ENCODE data around the gene LST1.

DNA sequence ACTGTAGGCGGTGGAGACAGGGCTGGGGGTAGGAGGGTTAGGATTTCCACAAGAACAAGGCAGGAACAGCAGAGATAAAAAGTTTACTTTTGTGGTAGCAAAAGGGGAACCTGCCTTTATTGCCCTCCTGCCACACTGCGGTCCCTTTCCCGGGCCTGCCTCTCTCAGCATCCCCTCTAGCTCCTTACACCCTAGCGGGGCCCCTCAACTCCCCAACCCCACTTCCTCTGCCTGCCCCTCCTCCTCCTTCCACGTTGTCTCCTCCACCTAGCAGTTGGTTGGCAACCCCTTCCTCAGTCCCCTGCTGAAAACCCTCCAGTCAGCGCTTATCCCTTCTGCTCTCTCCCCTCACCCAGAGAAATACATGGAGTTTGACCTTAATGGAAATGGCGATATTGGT, 29.7 kb downstream of the LST1 start:
- TF ChIP-seq, protein P1, sequence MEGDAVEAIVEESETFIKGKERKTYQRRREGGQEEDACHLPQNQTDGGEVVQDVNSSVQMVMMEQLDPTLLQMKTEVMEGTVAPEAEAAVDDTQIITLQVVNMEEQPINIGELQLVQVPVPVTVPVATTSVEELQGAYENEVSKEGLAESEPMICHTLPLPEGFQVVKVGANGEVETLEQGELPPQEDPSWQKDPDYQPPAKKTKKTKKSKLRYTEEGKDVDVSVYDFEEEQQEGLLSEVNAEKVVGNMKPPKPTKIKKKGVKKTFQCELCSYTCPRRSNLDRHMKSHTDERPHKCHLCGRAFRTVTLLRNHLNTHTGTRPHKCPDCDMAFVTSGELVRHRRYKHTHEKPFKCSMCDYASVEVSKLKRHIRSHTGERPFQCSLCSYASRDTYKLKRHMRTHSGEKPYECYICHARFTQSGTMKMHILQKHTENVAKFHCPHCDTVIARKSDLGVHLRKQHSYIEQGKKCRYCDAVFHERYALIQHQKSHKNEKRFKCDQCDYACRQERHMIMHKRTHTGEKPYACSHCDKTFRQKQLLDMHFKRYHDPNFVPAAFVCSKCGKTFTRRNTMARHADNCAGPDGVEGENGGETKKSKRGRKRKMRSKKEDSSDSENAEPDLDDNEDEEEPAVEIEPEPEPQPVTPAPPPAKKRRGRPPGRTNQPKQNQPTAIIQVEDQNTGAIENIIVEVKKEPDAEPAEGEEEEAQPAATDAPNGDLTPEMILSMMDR (conservative IDR thresholded peaks at IDR 0.05 in 1 of 2, IDR thresholded peaks at IDR 0.05 in 1 of 2; ENCODE audit: low read depth in 1 of 2, low read length in 2 of 2), result no peak
- no peak for TF ChIP-seq EZH2 (IDR thresholded peaks at IDR 0.05; ENCODE audit: low read length, missing control alignments)
